ENCODE results near the gene DCST1. TPM values are rescaled to one million over a fixed set of nuclear protein-coding genes. Genes with fewer than 3 reads are reported as not detected.

DCST1 gene
- total RNA-seq, 2 experiments from 2014 or later: not detected

DNA sequence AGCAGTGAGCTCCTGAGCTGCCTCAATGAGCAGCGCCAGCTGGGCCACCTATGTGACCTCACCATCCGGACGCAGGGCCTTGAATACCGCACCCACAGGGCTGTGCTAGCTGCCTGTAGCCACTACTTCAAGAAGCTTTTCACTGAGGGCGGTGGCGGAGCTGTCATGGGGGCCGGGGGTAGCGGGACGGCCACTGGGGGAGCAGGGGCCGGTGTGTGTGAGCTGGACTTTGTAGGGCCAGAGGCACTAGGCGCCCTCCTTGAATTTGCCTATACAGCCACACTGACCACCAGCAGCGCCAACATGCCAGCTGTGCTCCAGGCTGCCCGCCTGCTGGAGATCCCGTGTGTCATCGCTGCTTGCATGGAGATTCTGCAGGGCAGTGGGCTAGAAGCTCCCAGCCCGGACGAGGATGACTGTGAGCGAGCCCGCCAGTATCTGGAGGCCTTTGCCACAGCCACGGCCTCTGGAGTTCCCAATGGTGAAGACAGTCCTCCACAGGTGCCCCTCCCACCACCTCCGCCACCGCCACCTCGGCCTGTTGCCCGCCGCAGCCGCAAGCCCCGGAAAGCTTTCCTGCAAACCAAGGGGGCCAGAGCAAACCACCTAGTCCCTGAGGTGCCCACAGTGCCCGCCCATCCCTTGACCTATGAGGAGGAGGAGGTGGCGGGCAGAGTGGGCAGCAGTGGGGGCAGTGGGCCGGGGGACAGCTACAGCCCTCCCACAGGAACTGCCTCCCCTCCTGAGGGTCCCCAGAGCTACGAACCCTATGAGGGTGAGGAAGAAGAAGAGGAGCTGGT is 18.7 kb upstream of the DCST1 start:
- DNase-seq (no peak), ATAC-seq (no peak)
- POLR2A ChIA-PET: interaction anchor here (0.8 to 1.0 kb wide), 2 partner anchors 11 to 179 kb away, joined by 3 read pairs; no protein-coding TSS in a partner anchor
- intact Hi-C loops (cut with DNase I, micrococcal nuclease): loop anchor here in 1 of 2 experiments (5.0 kb wide), 1 partner anchor 37 kb away; the partner anchor contains the start of gene ADAM15
- CTCF ChIA-PET: interaction anchor here (0.8 to 6.1 kb wide), 11 partner anchors 8 to 680 kb away, joined by 3 to 86 read pairs (median 4); partner anchors contain the start of genes ADAM15, FLAD1, PBXIP1 and ZBTB7B
- Mint-ChIP-seq H3K27ac (no peak overlapping the region), H3K36me3 (ENCODE audit: low read depth) (peaks cover 64% of the 10 kb centered on the region), H3K4me1 (peaks cover 76% of the 10 kb centered on the region), H3K27me3 (no peaks in the 10 kb centered on the region), H3K4me3 (no peak overlapping the region), H3K9me3 (ENCODE audit: low read depth) (no peaks in the 10 kb centered on the region)

- DNase-seq (peak; percentile 34), ATAC-seq (no peak)
- peak overlapping the region; percentile 53 for H3K4me3 Mint-ChIP-seq
- H3K27me3 Mint-ChIP-seq: no peaks in the 10 kb centered on the region
- peaks cover 58% of the 10 kb centered on the region for H3K36me3 Mint-ChIP-seq (ENCODE audit: low read depth)
- H3K9me3 Mint-ChIP-seq (ENCODE audit: low read depth): no peaks in the 10 kb centered on the region
- POLR2A ChIA-PET: interaction anchor here (0.8 to 1.6 kb wide), 2 partner anchors 9 to 11 kb away, joined by 3 to 7 read pairs; no protein-coding TSS in a partner anchor
- peak overlapping the region; percentile 66 for H3K27ac Mint-ChIP-seq
- H3K4me1 Mint-ChIP-seq: peaks cover 79% of the 10 kb centered on the region
- CTCF ChIA-PET: interaction anchor here (0.9 to 6.1 kb wide), 17 partner anchors 8 to 93 kb away, joined by 3 to 86 read pairs (median 4); partner anchors contain the start of genes ADAM15, FLAD1, PBXIP1 and ZBTB7B
- intact Hi-C loops (cut with DNase I, micrococcal nuclease): loop anchor here in 1 of 2 experiments (2.0 to 5.0 kb wide), 2 partner anchors 37 to 41 kb away; partner anchors contain the start of genes ADAM15 and CKS1B
These were observed 17.9 kb upstream of the DCST1 start for GRCh38 chr1:155015527-155016230.

DNA sequence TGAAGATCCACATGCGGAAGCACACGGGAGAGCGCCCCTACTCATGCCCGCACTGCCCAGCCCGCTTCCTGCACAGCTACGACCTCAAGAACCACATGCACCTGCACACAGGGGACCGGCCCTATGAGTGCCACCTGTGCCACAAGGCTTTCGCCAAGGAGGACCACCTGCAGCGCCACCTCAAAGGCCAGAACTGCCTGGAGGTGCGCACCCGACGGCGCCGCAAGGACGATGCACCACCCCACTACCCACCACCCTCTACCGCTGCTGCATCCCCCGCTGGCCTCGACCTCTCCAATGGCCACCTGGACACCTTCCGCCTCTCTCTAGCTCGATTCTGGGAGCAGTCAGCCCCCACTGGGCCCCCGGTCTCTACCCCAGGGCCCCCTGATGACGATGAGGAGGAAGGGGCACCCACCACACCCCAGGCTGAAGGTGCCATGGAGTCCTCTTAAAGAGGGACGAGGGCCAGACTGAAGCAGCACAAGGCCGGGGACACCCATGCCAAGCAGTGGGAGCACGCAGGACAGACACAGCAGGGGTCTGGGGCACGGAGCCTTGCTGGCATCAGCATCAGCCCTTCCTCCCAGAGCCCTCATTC is 17.3 kb upstream of the DCST1 start:
- ATAC-seq (no peak), DNase-seq (peak; percentile 53)
- peaks cover 75% of the 10 kb centered on the region for H3K4me1 Mint-ChIP-seq
- H3K27me3 Mint-ChIP-seq: no peaks in the 10 kb centered on the region
- intact Hi-C loops (cut with DNase I, micrococcal nuclease): loop anchor here in 1 of 2 experiments (2.0 to 5.0 kb wide), 2 partner anchors 36 to 42 kb away; partner anchors contain the start of genes ADAM15 and CKS1B
- peaks cover 53% of the 10 kb centered on the region for H3K36me3 Mint-ChIP-seq (ENCODE audit: low read depth)
- ChIA-PET CTCF (interaction anchor here (0.7 to 6.1 kb wide), 23 partner anchors 9 to 457 kb away, joined by 3 to 86 read pairs (median 5); partner anchors contain the start of genes ADAM15, FLAD1, PBXIP1 and ZBTB7B), POLR2A (interaction anchor here (0.5 to 1.6 kb wide), 3 partner anchors 10 to 256 kb away, joined by 5 to 10 read pairs (median 7); no protein-coding TSS in a partner anchor)
- peak overlapping the region; percentile 66 for H3K27ac Mint-ChIP-seq
- peak overlapping the region; percentile 53 for H3K4me3 Mint-ChIP-seq
- H3K9me3 Mint-ChIP-seq (ENCODE audit: low read depth): no peaks in the 10 kb centered on the region

DNA sequence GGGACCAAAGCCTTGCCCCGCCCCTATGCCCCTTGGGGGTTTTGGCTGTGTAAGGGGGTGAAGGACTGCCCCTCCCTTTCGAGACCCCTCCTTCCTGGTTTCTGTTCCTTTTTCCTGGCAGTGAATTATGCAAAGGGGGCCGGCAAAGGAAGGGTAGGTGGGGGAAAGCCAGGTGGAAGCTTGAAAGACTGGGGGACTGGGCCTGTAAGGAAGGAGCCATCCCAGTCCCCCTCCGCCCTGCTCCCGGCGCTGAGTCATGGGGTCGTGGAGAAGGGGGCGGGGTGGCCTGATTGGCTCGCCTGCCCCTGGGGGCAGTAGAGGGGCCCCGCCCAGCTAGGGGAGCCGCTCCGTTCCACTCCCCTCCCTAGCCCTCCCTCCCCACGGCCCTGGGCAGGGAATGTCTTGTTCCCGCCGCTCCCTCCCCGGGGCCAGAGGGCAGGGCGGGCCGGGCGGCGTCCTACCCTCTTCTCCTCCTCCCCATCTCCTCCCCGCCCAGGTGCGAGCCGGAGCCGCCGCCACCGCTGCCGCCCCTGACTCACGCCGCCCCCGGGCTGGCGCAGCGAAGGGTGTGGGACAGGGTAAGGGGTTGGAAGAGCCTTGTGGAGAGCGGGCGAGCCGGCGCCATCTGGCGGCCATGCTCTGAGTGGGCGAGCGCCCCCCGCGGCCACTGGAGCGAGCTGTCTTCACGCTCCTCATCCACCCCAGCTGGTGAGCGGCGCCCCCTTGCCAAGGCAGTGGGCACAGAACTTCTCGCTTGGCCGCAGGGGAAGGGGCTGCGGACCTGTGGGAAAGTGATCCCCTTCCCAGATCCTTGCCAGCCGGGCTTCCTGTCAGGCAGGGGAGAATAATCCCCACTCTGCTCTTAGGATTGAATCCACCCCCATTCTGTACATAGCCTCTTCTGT is 16.3 kb upstream of the DCST1 start:
- intact Hi-C loops (cut with DNase I, micrococcal nuclease): loop anchor here (1.0 to 5.0 kb wide), 12 partner anchors 8 to 81 kb away; partner anchors contain the start of genes ADAM15 (in 2 of the 2), CKS1B (in 2 of the 2), PYGO2 (in 2 of the 2) and FLAD1 (in 1 of the 2)
- DNase-seq (peak; percentile 97), ATAC-seq (peak; percentile 87)
- CTCF ChIA-PET: interaction anchor here (0.5 to 6.1 kb wide), 33 partner anchors 10 to 458 kb away, joined by 3 to 86 read pairs (median 4); partner anchors contain the start of genes ADAM15, DCST1, DCST2 and FLAD1
- POLR2A ChIA-PET: interaction anchor here (0.5 to 1.6 kb wide), 7 partner anchors 11 to 255 kb away, joined by 3 to 10 read pairs (median 5); partner anchors contain the start of gene FLAD1
- H3K27me3 Mint-ChIP-seq: no peaks in the 10 kb centered on the region
- no peaks in the 10 kb centered on the region for H3K9me3 Mint-ChIP-seq (ENCODE audit: low read depth)
- H3K27ac Mint-ChIP-seq: peak overlapping the region; percentile 69
- peaks cover 69% of the 10 kb centered on the region for H3K4me1 Mint-ChIP-seq
- H3K4me3 Mint-ChIP-seq: peak overlapping the region; percentile 53
- peaks cover 51% of the 10 kb centered on the region for H3K36me3 Mint-ChIP-seq (ENCODE audit: low read depth)

DNA sequence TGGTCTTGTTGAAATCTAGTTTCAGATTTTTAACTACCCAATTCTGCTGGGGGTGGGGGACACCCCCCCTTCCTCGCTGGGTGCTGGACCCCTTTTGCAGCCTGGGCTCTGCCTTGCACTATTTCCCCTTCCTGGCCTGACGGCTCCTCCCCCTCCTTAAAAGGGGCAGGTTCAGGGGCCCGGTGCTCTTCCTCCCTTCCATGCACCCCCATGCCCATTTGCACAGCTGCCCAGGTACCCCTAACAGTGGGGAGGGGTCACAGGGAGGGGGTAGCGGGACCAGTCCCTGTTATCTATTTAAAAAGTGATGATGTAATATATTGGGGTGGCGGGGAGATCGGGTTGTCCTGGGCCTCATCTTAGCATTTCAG is 15.7 kb upstream of the DCST1 start:
- POLR2A ChIA-PET: interaction anchor here (0.6 to 1.0 kb wide), 2 partner anchors 19 to 35 kb away, joined by 3 to 7 read pairs; partner anchors contain the start of gene FLAD1

DNA sequence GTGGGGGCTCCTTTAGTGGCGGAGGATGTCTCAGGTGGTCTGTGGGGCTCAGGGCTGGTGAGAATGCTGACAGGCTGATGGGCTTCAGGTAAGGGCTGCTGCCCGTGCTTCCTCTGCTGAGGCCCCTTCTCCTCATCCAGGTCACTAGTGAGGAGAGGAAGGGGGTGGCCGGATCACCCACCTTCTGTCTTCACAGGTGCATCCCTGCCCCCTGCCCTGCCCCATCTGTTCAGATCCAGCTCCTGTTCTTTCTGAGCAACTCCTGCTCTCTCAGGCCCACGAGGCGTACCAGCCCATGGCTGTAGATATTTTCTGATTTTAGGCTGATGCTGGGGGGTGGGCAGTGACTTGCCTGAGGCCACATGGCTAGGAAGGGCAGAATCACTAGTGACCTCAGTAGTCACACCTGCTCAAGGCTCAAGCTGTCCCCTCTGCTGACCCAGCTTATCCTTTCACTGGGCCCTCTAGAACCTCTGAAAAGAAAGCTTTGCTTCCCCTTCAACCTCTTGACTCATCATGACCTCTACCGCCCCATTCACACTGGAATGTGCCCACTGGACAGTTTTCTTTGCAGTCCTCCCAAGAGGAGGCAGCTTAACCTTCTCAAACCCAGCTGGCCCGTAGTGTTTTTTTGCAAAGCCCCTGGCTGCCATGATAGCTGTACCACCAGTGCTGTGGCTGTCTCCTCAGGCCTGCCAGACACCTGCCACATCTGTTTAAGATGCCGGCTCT is 14.8 kb upstream of the DCST1 start:
- Mint-ChIP-seq H3K27ac (peak overlapping the region; percentile 47), H3K36me3 (ENCODE audit: low read depth) (peaks cover 39% of the 10 kb centered on the region), H3K4me1 (peaks cover 55% of the 10 kb centered on the region), H3K4me3 (no peak overlapping the region), H3K9me3 (ENCODE audit: low read depth) (no peaks in the 10 kb centered on the region), H3K27me3 (no peaks in the 10 kb centered on the region)
- no peak for ATAC-seq
- no peak for DNase-seq
- ChIA-PET POLR2A (interaction anchor here (0.8 kb wide), 1 partner anchor 389 kb away, joined by 4 read pairs; no protein-coding TSS in a partner anchor), CTCF (interaction anchor here (0.6 to 3.9 kb wide), 12 partner anchors 11 to 459 kb away, joined by 3 to 28 read pairs (median 4); partner anchors contain the start of genes FLAD1, KRTCAP2 and PBXIP1)
- intact Hi-C loops (cut with DNase I, micrococcal nuclease): loop anchor here in 1 of 2 experiments (5.0 kb wide), 1 partner anchor 34 kb away; the partner anchor contains the start of gene ADAM15

More for the DNA sequence above, 15.7 kb upstream of the DCST1 start:
- ATAC-seq (peak; percentile 2), DNase-seq (peak; percentile 30)
- H3K36me3 Mint-ChIP-seq (ENCODE audit: low read depth): peaks cover 44% of the 10 kb centered on the region
- peaks cover 63% of the 10 kb centered on the region for H3K4me1 Mint-ChIP-seq
- CTCF ChIA-PET: interaction anchor here (0.5 to 6.1 kb wide), 22 partner anchors 10 to 458 kb away, joined by 3 to 86 read pairs (median 4); partner anchors contain the start of genes DCST1, DCST2, FLAD1 and PBXIP1
- H3K4me3 Mint-ChIP-seq: peak overlapping the region; percentile 53
- intact Hi-C loops (cut with DNase I, micrococcal nuclease): loop anchor here (1.0 to 5.0 kb wide), 12 partner anchors 9 to 82 kb away; partner anchors contain the start of genes ADAM15 (in 2 of the 2), CKS1B (in 2 of the 2), PYGO2 (in 2 of the 2) and FLAD1 (in 1 of the 2)
- H3K9me3 Mint-ChIP-seq (ENCODE audit: low read depth): no peaks in the 10 kb centered on the region
- peak overlapping the region; percentile 69 for H3K27ac Mint-ChIP-seq
- no peaks in the 10 kb centered on the region for H3K27me3 Mint-ChIP-seq

- H3K27ac Mint-ChIP-seq: peak overlapping the region; percentile 58
- peaks cover 49% of the 10 kb centered on the region for H3K4me1 Mint-ChIP-seq
- intact Hi-C loops (cut with DNase I, micrococcal nuclease): loop anchor here in 1 of 2 experiments (5.0 kb wide), 1 partner anchor 33 kb away; the partner anchor contains the start of gene ADAM15
- no peak for DNase-seq
- H3K27me3 Mint-ChIP-seq: no peaks in the 10 kb centered on the region
- peaks cover 33% of the 10 kb centered on the region for H3K36me3 Mint-ChIP-seq (ENCODE audit: low read depth)
- no peaks in the 10 kb centered on the region for H3K9me3 Mint-ChIP-seq (ENCODE audit: low read depth)
- CTCF ChIA-PET: interaction anchor here (0.6 to 1.8 kb wide), 18 partner anchors 11 to 460 kb away, joined by 3 to 9 read pairs (median 4); partner anchors contain the start of genes EFNA4 and KRTCAP2
- ATAC-seq: no peak
- POLR2A ChIA-PET: interaction anchor here (0.8 kb wide), 1 partner anchor 390 kb away, joined by 4 read pairs; no protein-coding TSS in a partner anchor
- H3K4me3 Mint-ChIP-seq: no peak overlapping the region
These were observed 14.0 kb upstream of the DCST1 start for GRCh38 chr1:155019377-155020245.

DNA sequence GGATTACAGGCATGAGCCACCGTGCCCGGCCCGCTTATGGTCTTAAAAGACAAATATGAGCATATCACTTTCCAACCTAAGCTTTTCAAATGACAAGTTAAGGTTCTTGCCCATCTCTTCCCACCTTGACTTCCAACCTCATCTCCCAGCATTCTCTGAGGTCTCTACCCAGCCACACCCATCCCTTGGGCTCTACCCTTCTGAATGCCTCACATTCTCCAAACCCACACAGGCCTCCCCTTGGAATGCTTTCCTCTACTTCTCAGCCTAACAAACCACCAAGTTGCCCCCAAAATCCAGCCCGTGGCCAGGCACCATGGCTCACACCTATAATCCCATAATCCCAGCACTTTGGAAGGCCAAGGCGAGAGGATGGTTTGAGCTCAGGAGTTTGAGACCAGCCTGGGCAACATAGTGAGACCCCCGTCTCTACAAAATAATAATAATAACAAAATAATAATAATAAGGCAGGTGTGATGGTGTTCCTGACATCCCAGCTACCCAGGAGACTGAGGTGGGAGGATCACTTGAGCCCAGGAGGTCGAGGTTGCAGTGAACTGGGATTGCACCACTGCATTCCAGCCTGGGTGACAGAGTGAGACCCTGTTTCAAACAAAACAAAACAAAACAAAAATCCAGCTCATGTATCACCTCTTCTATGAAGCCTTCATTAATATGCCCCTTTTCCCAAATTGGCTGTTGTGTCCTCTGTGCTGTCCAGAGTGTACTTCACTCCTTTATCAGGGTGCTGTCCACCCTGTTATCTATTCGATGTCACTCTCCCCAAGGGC is 11.3 kb upstream of the DCST1 start:
- POLR2A ChIA-PET: no interaction called here
- ATAC-seq: no peak
- CTCF ChIA-PET: interaction anchor here (0.7 to 1.5 kb wide), 9 partner anchors 16 to 678 kb away, joined by 3 to 5 read pairs (median 3); no protein-coding TSS in a partner anchor
- no peak overlapping the region for H3K4me3 Mint-ChIP-seq
- H3K27me3 Mint-ChIP-seq: no peaks in the 10 kb centered on the region
- intact Hi-C loops (cut with DNase I, micrococcal nuclease): no loop called here
- H3K36me3 Mint-ChIP-seq (ENCODE audit: low read depth): peaks cover 14% of the 10 kb centered on the region
- DNase-seq: no peak
- H3K27ac Mint-ChIP-seq: no peak overlapping the region
- no peaks in the 10 kb centered on the region for H3K9me3 Mint-ChIP-seq (ENCODE audit: low read depth)
- H3K4me1 Mint-ChIP-seq: peaks cover 27% of the 10 kb centered on the region

All from activated CD4-positive, alpha-beta T cell treated with anti-CD3 and anti-CD28 coated beads for 36 hours (primary cell).